Esophagus squamous epithelium (tissue), 4 donors: Measurements from ENCODE around the gene CADM2.

ENCODE experiments used
- POLR2A ChIP-seq, 4 donors: fragments of 450-650 bp; IDR thresholded peaks; one replicate each; pipeline ENCODE4 v1.6.1; 2017; ENCODE audit warnings: antibody characterized with exemption in 4 of 4, mild to moderate bottlenecking in 4 of 4, moderate library complexity in 3 of 4
- TF ChIP-seq, protein P1 (sequence below), 6 experiments: fragments of 450-650 bp in 4 of 6; fragments of 200-600 bp in 2 of 6; sonication (generic) in 2 of 6; IDR thresholded peaks; one replicate each; pipeline ENCODE4 v1.5.1; 2016 to 2019; ENCODE audit warnings: antibody characterized with exemption in 6 of 6, mild to moderate bottlenecking in 4 of 6, moderate library complexity in 4 of 6

DNA sequence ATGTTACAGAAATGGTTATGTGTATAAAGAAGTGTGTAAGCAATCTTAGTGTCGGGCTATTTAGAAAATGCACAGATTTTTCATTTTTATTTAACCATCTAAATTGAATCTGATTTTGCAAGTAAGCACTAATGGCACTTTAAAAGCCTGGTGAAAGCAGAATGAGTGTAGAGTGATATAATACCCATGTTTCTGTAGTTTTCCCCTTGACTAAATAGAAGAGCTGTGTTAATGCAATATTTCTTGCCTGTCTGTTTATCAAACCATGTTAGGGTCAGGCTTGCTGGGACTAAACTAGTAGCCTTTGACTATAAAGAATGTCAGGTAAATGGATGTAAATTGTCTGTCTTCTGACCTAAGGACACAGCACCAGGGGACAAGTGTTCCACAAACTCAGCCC, 714.0 kb downstream of the CADM2 start:
- TF ChIP-seq, protein P1, sequence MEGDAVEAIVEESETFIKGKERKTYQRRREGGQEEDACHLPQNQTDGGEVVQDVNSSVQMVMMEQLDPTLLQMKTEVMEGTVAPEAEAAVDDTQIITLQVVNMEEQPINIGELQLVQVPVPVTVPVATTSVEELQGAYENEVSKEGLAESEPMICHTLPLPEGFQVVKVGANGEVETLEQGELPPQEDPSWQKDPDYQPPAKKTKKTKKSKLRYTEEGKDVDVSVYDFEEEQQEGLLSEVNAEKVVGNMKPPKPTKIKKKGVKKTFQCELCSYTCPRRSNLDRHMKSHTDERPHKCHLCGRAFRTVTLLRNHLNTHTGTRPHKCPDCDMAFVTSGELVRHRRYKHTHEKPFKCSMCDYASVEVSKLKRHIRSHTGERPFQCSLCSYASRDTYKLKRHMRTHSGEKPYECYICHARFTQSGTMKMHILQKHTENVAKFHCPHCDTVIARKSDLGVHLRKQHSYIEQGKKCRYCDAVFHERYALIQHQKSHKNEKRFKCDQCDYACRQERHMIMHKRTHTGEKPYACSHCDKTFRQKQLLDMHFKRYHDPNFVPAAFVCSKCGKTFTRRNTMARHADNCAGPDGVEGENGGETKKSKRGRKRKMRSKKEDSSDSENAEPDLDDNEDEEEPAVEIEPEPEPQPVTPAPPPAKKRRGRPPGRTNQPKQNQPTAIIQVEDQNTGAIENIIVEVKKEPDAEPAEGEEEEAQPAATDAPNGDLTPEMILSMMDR (IDR thresholded peaks at IDR 0.05) = no peak
- no peak for TF ChIP-seq POLR2A (IDR thresholded peaks at IDR 0.05)
